ENCODE results near the gene TMOD1. TPM values are rescaled to one million over a fixed set of nuclear protein-coding genes. Genes with fewer than 3 reads are reported as not detected.

The TMOD1 gene
- polyA plus RNA-seq, 1 of the 3 experiments (the other 2 are of a cell fraction), result 0.54 TPM

DNA sequence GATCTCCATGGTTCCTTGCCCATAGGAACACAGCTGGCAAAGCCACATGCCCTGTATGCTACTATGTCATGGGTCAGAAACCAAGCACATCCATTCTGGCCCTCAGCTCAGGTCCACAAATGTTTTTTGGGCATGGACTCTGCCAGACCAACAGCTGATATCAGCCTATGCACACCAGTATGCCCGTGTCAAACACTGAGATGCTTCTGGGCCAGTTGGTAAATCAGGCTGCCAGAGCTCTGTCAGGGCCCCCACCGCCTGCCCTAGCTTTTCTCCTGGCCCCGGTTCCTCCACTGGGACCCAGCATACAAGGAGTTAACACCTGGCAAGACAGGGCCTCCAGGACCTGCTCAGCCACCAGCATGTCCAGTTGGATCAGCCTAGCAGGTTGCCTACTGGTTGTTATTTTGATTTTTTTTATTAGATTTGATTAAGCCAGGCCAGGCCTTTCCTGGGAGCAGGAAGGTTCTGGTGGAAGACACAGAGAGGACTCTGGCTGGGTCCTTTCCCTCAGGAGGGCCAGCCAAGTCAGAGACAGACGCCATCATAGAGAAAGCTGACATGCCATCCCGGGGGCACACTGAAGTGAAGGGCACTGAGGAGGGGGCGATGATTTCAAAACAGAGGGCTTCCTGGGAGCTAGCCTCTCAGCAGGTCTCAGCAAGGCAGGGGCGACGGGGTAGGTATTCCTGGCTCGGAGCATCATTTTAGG, 65.9 kb downstream of the TMOD1 start:
- H3K9me3 ChIP-seq, result no peaks in the 10 kb centered on the region
- no peaks in the 10 kb centered on the region for H3K27me3 ChIP-seq (ENCODE audit: insufficient read depth)
- H3K4me3 ChIP-seq (ENCODE audit: low read depth in 2 of 2, low read length in 1 of 2), result no peak overlapping the region
- WGBS (ENCODE audit: low lambda C conversion rate), result 70% methylated on average over 7 of the region's 9 CpGs
- H3K27ac ChIP-seq (ENCODE audit: low read depth in 2 of 2, low read length in 1 of 2), result peak overlapping the region in 1 of 2 experiments; percentile 74; a peak in 2 of 4 replicates
- no peak overlapping the region for H2AFZ ChIP-seq (ENCODE audit: low read depth)
- H3K79me2 ChIP-seq (ENCODE audit: insufficient read depth), result no peaks in the 10 kb centered on the region
- no peaks in the 10 kb centered on the region for H3K9me2 ChIP-seq
- CTCF ChIA-PET, result interaction anchor here (0.8 to 9.2 kb wide), 8 partner anchors 11 to 99 kb away, joined by 3 to 101 read pairs (median 5); no protein-coding TSS in a partner anchor
- no peak overlapping the region for H3K4me2 ChIP-seq
- H4K20me1 ChIP-seq (ENCODE audit: insufficient read depth), result no peaks in the 10 kb centered on the region
- H3K9ac ChIP-seq, result no peak overlapping the region
- H3K4me1 ChIP-seq (ENCODE audit: control insufficient read depth in 1 of 2, insufficient read depth in 2 of 2, low read depth in 1 of 2, low read length in 1 of 2), result peaks cover 0 to 84% of the 10 kb centered on the region in 2 experiments; a peak in 2 of 4 replicates
- no peaks in the 10 kb centered on the region for H3F3A ChIP-seq (replicated peaks; ENCODE audit: insufficient read depth)
- TF ChIP-seq TEAD4 (IDR thresholded peaks at IDR 0.05; ENCODE audit: borderline replicate concordance, insufficient read depth) (no peak), EZH2phosphoT487 (IDR thresholded peaks at IDR 0.05; ENCODE audit: borderline replicate concordance, low read depth) (no peak), MAX (IDR thresholded peaks at IDR 0.05; ENCODE audit: low read depth) (no peak), PBX3 (IDR thresholded peaks at IDR 0.05) (no peak), SIN3A (IDR thresholded peaks at IDR 0.05; ENCODE audit: borderline replicate concordance, low read depth, low read length) (no peak), CTCF (IDR thresholded peaks at IDR 0.05) (no peak), NFIC (IDR thresholded peaks at IDR 0.05; ENCODE audit: borderline replicate concordance) (no peak), RXRA (IDR thresholded peaks at IDR 0.05; ENCODE audit: borderline replicate concordance, low read depth) (no peak), FOXM1 (IDR thresholded peaks at IDR 0.05; ENCODE audit: low read depth) (no peak), CHD2 (IDR thresholded peaks at IDR 0.05; ENCODE audit: low read length, partially characterized antibody) (no peak), YY1 (IDR thresholded peaks at IDR 0.05; ENCODE audit: low read depth) (no peak), SMC3 (IDR thresholded peaks at IDR 0.05; ENCODE audit: low read depth, low read length) (no peak), EP300 (IDR thresholded peaks at IDR 0.05; ENCODE audit: borderline replicate concordance in 1 of 2, low read depth in 1 of 2, low read length in 1 of 2) (no peak), FOXJ3 (CRISPR knock-in tag; IDR thresholded peaks at IDR 0.05) (no peak), IRF3 (IDR thresholded peaks at IDR 0.05; ENCODE audit: low read depth, low read length) (no peak)
- TF ChIP-seq, protein P1, sequence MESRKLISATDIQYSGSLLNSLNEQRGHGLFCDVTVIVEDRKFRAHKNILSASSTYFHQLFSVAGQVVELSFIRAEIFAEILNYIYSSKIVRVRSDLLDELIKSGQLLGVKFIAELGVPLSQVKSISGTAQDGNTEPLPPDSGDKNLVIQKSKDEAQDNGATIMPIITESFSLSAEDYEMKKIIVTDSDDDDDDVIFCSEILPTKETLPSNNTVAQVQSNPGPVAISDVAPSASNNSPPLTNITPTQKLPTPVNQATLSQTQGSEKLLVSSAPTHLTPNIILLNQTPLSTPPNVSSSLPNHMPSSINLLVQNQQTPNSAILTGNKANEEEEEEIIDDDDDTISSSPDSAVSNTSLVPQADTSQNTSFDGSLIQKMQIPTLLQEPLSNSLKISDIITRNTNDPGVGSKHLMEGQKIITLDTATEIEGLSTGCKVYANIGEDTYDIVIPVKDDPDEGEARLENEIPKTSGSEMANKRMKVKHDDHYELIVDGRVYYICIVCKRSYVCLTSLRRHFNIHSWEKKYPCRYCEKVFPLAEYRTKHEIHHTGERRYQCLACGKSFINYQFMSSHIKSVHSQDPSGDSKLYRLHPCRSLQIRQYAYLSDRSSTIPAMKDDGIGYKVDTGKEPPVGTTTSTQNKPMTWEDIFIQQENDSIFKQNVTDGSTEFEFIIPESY (IDR thresholded peaks at IDR 0.05; ENCODE audit: borderline replicate concordance, low read depth), result no peak
- TF ChIP-seq, protein P2, sequence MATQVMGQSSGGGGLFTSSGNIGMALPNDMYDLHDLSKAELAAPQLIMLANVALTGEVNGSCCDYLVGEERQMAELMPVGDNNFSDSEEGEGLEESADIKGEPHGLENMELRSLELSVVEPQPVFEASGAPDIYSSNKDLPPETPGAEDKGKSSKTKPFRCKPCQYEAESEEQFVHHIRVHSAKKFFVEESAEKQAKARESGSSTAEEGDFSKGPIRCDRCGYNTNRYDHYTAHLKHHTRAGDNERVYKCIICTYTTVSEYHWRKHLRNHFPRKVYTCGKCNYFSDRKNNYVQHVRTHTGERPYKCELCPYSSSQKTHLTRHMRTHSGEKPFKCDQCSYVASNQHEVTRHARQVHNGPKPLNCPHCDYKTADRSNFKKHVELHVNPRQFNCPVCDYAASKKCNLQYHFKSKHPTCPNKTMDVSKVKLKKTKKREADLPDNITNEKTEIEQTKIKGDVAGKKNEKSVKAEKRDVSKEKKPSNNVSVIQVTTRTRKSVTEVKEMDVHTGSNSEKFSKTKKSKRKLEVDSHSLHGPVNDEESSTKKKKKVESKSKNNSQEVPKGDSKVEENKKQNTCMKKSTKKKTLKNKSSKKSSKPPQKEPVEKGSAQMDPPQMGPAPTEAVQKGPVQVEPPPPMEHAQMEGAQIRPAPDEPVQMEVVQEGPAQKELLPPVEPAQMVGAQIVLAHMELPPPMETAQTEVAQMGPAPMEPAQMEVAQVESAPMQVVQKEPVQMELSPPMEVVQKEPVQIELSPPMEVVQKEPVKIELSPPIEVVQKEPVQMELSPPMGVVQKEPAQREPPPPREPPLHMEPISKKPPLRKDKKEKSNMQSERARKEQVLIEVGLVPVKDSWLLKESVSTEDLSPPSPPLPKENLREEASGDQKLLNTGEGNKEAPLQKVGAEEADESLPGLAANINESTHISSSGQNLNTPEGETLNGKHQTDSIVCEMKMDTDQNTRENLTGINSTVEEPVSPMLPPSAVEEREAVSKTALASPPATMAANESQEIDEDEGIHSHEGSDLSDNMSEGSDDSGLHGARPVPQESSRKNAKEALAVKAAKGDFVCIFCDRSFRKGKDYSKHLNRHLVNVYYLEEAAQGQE (IDR thresholded peaks at IDR 0.05; ENCODE audit: low read depth, low read length), result no peak
- DNase-seq, result no peak
- H3K36me3 ChIP-seq (replicated peaks in 1 of 2; ENCODE audit: control insufficient read depth in 1 of 2, insufficient read depth in 2 of 2, low read length in 1 of 2), result peaks cover 0 to 10% of the 10 kb centered on the region in 2 experiments
- POLR2A ChIA-PET, result interaction anchor here (0.6 to 1.5 kb wide), 4 partner anchors 9 to 72 kb away, joined by 3 to 5 read pairs (median 4); no protein-coding TSS in a partner anchor
